Spleen (tissue), 11 donors: ENCODE measurements around the gene BAX. TPM values are rescaled to one million over a fixed set of nuclear protein-coding genes. Genes with fewer than 3 reads are reported as not detected.
"Not testable (repeated sequence)": the region's sequence is repeated elsewhere in the genome, so short reads cannot be mapped to it uniquely, and the experiment has no call there.

Experiments used
- DNase-seq: peaks from one replicate; pipeline ENCODE4 v3.0.0-alpha.2; 2020
- H3K27ac ChIP-seq, 8 donors: fragments of 200-600 bp; sonication (generic) in 7 of 8; 1 replicate in 4 of 8; 2 replicates in 4 of 8; pipeline versions ENCODE4 v1.5.0 to v1.8.0; 2016 to 2021; ENCODE audit warnings: inconsistent platforms in 4 of 8, mild to moderate bottlenecking in 4 of 8, moderate library complexity in 1 of 8
- H3K27me3 ChIP-seq, 7 donors: fragments of 200-600 bp; sonication (generic) in 6 of 7; replicated peaks in 1 of 7; 1 replicate in 4 of 7; 2 replicates in 3 of 7; pipeline versions ENCODE4 v1.5.0 to v1.8.0; 2016 to 2021; ENCODE audit warnings: inconsistent platforms in 3 of 7, mild to moderate bottlenecking in 1 of 7
- H3K36me3 ChIP-seq, 6 donors: fragments of 200-600 bp; sonication (generic) in 5 of 6; 1 replicate in 4 of 6; 2 replicates in 2 of 6; pipeline versions ENCODE4 v1.5.0 to v1.8.0; 2016 to 2021; ENCODE audit warnings: inconsistent platforms in 2 of 6
- H3K4me1 ChIP-seq, 6 donors: fragments of 200-600 bp; sonication (generic) in 5 of 6; 1 replicate in 3 of 6; 2 replicates in 3 of 6; pipeline versions ENCODE4 v1.5.0 to v1.8.0; 2016 to 2021; ENCODE audit warnings: inconsistent platforms in 3 of 6
- H3K4me3 ChIP-seq, 8 donors: fragments of 200-600 bp; sonication (generic) in 7 of 8; 1 replicate in 4 of 8; 2 replicates in 4 of 8; pipeline versions ENCODE4 v1.5.0 to v1.8.0; 2016 to 2021; ENCODE audit warnings: inconsistent platforms in 4 of 8, mild to moderate bottlenecking in 4 of 8, moderate library complexity in 2 of 8
- H3K9me3 ChIP-seq, 8 donors: fragments of 200-600 bp; sonication (generic) in 7 of 8; 1 replicate in 4 of 8; 2 replicates in 4 of 8; pipeline versions ENCODE4 v1.5.0 to v1.8.0; 2016 to 2021; ENCODE audit warnings: inconsistent platforms in 4 of 8
- POLR2A ChIP-seq, 3 donors: fragments of 450-650 bp; IDR thresholded peaks; one replicate each; pipeline ENCODE4 v1.5.1; 2017; ENCODE audit warnings: antibody characterized with exemption in 3 of 3, mild to moderate bottlenecking in 1 of 3
- POLR2AphosphoS5 ChIP-seq, 3 donors: sonication (generic); formaldehyde crosslinking; IDR thresholded peaks; one replicate each; pipeline ENCODE4 v1.5.1; 2017; ENCODE audit warnings: antibody characterized with exemption in 3 of 3
- WGBS, 5 donors: extraction: QIAGEN DNeasy Blood & Tissue Kit in 3 of 5; methylation state at CpG; one replicate each; pipeline versions ENCODE4 v1.1.5 to v1.1.7; 2013 to 2018; 5-methylcytosine and 5-hydroxymethylcytosine counted together
- intact Hi-C: fragments of 100-400 bp; cut with DNase I; formaldehyde crosslinking; loops from one replicate; pipeline ENCODE4 v1.15.0; 2023; ENCODE audit warnings: low total_unique reads
- polyA plus RNA-seq, 3 donors: library from polyadenylated mRNA; stranded (reverse); fragments of 200-250 nt; gene quantifications; one replicate each; pipeline ENCODE4 v1.2.1, GENCODE V29; 2013
- total RNA-seq, 7 donors: library from RNA; depleted of rRNA in 3 of 7; stranded (reverse); fragments of >200 nt in 3 of 7; fragmentation: NEBNext Ultra II Directional in 4 of 7; extraction: Animal tissue kit (Norgen Biotek cat#: 25700) in 4 of 7; gene quantifications; one replicate each; pipeline versions ENCODE4 v1.1.0 to v1.2.1, GENCODE V29; 2016 to 2021
- TF ChIP-seq, protein P1 (sequence below), 11 experiments: fragments of 200-600 bp in 7 of 11; fragments of 450-650 bp in 4 of 11; sonication (generic) in 4 of 11; IDR thresholded peaks in 8 of 11; conservative IDR thresholded peaks in 3 of 11; 1 replicate in 7 of 11; 2 replicates in 4 of 11; pipeline versions ENCODE4 v1.4.0 to v1.8.0; 2016 to 2021; ENCODE audit warnings: antibody characterized with exemption in 11 of 11, inconsistent platforms in 4 of 11, mild to moderate bottlenecking in 1 of 11
- donor health status: healthy with polysubstance abuse.
- donor health status: DM: no; HTN: no; CAD: no; lungs with moderate emphysema.
- donor health status: DM: no; HTN: no; CAD: no.
- donor health status: Bipolar disorder and iron deficiency.
- donor health status: healthy.
- donor health status: DM: no; HTN: no; CAD: no.
- donor health status: DM: yes; HTN: yes; CAD: no.

Gene BAX
- total and polyA plus RNA-seq, 10 donors: 65.9 to 219 (median 131) TPM

DNA sequence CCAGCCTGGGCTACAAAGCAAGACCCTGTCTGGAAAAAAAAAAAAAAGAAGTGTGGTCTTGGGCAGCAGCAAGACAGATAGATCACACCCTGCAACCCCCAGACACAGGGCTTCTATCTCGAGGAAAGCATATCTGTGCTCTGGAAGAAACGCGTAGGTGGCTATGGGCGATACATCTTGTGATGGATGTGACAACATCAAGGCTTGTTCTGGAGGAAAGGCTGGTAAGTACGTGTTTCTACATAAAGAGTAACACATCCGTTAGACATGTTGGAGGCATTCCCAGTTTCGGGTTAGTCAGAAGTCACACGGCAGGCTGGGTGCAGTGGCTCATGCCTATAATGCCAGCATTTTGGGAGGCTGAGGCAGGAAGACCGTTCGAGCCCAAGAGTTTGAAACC lies 27.8 kb upstream of the BAX start:
- intact Hi-C loops: no loop called here
- Histone ChIP-seq H3K9me3 (no peaks in the 10 kb centered on the region), H3K4me3 (no peak overlapping the region), H3K27me3 (peaks cover 0 to 2% (median 0%) of the 10 kb centered on the region in 7 donors), H3K27ac (peak overlapping the region in 2 of 8 donors; percentile 33 to 39), H3K4me1 (peaks cover 0 to 7% (median 0%) of the 10 kb centered on the region in 6 donors), H3K36me3 (peaks cover 0 to 24% (median 14%) of the 10 kb centered on the region in 6 donors)
- no peak for TF ChIP-seq POLR2A (IDR thresholded peaks at IDR 0.05)
- peak in 1 of 3 donors; percentile 77 for TF ChIP-seq POLR2AphosphoS5 (IDR thresholded peaks at IDR 0.05)
- TF ChIP-seq, protein P1, sequence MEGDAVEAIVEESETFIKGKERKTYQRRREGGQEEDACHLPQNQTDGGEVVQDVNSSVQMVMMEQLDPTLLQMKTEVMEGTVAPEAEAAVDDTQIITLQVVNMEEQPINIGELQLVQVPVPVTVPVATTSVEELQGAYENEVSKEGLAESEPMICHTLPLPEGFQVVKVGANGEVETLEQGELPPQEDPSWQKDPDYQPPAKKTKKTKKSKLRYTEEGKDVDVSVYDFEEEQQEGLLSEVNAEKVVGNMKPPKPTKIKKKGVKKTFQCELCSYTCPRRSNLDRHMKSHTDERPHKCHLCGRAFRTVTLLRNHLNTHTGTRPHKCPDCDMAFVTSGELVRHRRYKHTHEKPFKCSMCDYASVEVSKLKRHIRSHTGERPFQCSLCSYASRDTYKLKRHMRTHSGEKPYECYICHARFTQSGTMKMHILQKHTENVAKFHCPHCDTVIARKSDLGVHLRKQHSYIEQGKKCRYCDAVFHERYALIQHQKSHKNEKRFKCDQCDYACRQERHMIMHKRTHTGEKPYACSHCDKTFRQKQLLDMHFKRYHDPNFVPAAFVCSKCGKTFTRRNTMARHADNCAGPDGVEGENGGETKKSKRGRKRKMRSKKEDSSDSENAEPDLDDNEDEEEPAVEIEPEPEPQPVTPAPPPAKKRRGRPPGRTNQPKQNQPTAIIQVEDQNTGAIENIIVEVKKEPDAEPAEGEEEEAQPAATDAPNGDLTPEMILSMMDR (IDR thresholded peaks at IDR 0.05 in 8 of 11, conservative IDR thresholded peaks at IDR 0.05 in 3 of 11): no peak
- DNase-seq: no peak
- 29 to 48% (median 30%) methylated on average over 10 of the region's 10 CpGs for WGBS, 5 donors

DNA sequence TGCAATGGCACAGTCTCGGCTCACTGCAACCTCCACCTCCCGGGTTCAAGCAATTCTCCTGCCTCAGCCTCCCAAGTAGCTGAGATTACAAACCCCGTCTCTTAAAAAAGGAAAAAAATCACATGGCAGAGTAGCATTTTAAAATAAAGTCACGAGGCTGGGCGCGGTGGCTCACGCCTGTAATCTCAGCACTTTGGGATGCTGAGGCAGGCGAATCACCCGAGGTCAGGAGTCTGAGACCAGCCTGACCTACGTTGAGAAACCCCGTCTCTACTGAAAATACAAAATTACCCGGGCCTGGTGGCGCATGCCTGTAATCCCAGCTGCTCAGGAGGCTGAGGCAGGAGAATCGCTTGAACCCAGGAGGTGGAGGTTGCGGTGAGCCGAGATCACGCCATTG lies 27.0 kb upstream of the BAX start:
- peaks cover 0 to 16% (median 8%) of the 10 kb centered on the region in 6 donors for H3K36me3 ChIP-seq
- intact Hi-C loops, H3K9me3 ChIP-seq, H3K4me3 ChIP-seq, H3K27ac ChIP-seq, DNase-seq: not testable (repeated sequence)
- H3K4me1 ChIP-seq: peaks cover 0 to 11% (median under 1%) of the 10 kb centered on the region in 6 donors
- H3K27me3 ChIP-seq: peaks cover 0 to 10% (median 0%) of the 10 kb centered on the region in 7 donors
- WGBS, 5 donors: 90 to 94% (median 93%) methylated on average over 17 of the region's 17 CpGs

DNA sequence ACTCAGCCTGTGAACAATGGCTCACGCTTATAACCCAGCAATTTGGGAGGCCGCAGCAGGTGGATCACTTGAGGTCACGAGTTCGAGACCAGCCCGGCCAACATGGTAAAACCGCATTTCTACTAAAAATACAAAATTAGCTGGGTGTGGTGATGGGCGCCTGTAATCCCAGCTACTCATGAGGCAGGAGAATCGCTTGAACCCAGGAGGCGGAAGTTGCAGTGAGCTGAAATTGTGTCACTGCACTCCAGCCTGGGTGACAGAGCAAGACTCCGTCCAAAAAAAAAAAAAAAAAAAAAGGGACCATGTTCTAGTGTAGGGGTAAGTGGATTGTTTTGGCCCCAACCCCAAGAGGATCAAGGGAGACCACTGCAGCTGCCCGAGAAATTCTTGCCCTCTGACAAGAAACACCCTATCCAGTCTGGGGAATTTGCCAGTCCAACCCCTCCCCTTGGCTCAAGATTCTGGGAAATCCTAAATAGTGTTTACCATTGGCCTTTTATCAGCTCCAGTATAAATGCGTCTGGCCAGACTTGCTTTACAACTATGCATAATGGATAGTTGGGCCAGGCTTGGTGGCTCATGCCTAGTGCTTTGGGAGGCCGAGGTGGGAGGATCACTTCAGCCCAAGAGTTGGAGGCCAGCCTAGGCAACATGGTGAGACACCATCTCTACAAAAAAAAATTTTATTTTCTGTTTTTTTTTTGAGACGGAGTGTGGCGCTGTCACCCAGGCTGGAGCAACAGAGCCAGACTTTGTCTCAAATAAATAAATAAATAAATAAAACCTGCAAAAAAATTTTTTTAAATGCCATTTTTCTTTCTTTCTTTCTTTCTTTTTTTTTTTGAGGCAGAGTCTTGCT lies 26.3 kb upstream of the BAX start:
- no peak overlapping the region for H3K4me3 ChIP-seq
- TF ChIP-seq POLR2A (IDR thresholded peaks at IDR 0.05) (no peak), POLR2AphosphoS5 (IDR thresholded peaks at IDR 0.05) (no peak)
- TF ChIP-seq, protein P1 (IDR thresholded peaks at IDR 0.05 in 8 of 11, conservative IDR thresholded peaks at IDR 0.05 in 3 of 11): no peak
- H3K4me1 ChIP-seq: peaks cover 0 to 18% (median 6%) of the 10 kb centered on the region in 6 donors
- peaks cover 0 to 16% (median 0%) of the 10 kb centered on the region in 7 donors for H3K27me3 ChIP-seq
- peaks cover 0 to 9% (median 1%) of the 10 kb centered on the region in 6 donors for H3K36me3 ChIP-seq
- intact Hi-C loops: no loop called here
- H3K27ac ChIP-seq: no peak overlapping the region
- H3K9me3 ChIP-seq: no peaks in the 10 kb centered on the region
- 85 to 92% (median 90%) methylated on average over 15 of the region's 15 CpGs for WGBS, 5 donors
- DNase-seq: no peak

DNA sequence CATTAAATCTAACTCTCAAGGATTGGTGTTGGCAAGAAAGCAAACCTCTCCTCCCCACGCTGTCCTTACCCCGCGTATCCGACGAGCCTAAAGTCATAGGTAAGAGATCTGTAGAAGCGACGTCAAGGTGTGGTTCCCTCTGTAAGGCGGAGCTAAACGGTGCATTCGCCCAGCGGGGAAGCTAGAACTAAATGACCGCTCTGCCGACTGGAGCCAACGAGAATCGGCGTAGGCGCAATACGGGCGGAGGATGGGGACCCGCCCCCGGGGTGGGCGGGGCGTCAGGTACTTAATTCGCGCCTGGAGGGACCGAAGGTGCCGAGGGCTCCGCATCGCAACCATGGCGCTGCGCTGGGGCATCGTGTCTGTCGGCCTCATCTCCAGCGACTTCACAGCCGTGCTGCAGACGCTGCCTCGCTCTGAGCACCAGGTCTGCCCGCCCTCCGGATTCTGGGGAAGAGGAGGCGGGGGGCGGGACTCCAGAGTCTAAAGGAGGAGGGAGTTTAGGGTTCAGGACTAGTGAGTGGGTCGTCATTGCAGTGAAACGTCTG lies 21.2 kb upstream of the BAX start, which contains the start of gene DHDH:
TSS of gene DHDH (plus strand) at position 318 of the 551 bp plus-strand sequence. CDS start at position 341, 23 bp downstream.
- H3K9me3 ChIP-seq: no peaks in the 10 kb centered on the region
- 0 to 1% (median 1%) methylated on average over 30 to 43 of the region's 43 CpGs for WGBS, 5 donors
- peak within 1 kb of the TSS; percentile 13 to 70 (median 62) for H3K27ac ChIP-seq
- TF ChIP-seq POLR2AphosphoS5 (IDR thresholded peaks at IDR 0.05) (peak; percentile 73 to 83 (median 80)), POLR2A (IDR thresholded peaks at IDR 0.05) (no peak)
- TF ChIP-seq, protein P1 (IDR thresholded peaks at IDR 0.05 in 8 of 11, conservative IDR thresholded peaks at IDR 0.05 in 3 of 11): peak in 2 of 11 experiments; percentile 6 to 19
- H3K4me1 ChIP-seq: peaks cover 6 to 25% (median 17%) of the 10 kb centered on the region in 6 donors
- DNase-seq: peak; percentile 94
- peaks cover 0 to 19% (median 0%) of the 10 kb centered on the region in 7 donors for H3K27me3 ChIP-seq
- no peaks in the 10 kb centered on the region for H3K36me3 ChIP-seq
- H3K4me3 ChIP-seq: peak within 1 kb of the TSS; percentile 32 to 71 (median 42)
- intact Hi-C loops: no loop called here
